WI38 (cell line): ENCODE data around the gene ANKRD28.

Experiments
- H3K4me3 ChIP-seq: 2 replicates; pipeline ENCODE4 v1.5.1; 2011; ENCODE audit warnings: low read depth, mild to moderate bottlenecking, control low read depth, low read length
- CTCF ChIP-seq: IDR thresholded peaks from 2 replicates; pipeline ENCODE4 v1.5.1; 2012; ENCODE audit warnings: low read depth, mild to moderate bottlenecking, control low read depth, low read length

The ANKRD28 gene

DNA sequence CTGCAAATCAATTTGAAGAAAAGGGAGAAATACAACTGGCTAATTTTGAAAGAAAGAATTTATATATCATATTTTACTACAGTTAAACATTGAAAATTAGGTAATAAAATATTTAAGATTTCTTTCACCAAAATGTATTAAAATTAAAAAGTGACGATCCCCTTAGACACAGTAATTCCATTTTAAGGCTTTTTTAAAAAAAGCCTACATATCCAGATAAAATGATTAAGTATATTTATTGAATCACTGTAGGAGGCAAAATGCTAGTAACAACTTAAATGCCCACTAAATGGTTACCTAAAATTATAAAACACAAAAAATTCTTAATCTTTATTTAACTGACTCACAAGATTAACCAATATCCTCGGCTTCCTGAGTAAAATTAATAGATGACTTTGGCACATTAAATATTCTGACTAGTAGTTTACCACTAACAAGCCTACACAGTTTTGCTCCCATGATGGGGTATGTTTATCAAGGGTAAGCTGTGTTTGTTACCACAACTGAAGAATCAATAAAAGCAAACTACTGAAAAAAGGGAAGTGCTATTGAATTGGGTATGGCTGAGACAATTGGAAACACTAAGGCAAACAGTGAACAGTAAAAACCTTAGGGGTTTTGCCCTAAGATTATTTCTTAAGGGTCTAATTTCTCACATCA is 28.4 kb downstream of the ANKRD28 start:
- no peak for TF ChIP-seq CTCF
- H3K4me3 ChIP-seq = no peak overlapping the region

- no peak for TF ChIP-seq CTCF
These were observed 29.1 kb downstream of the ANKRD28 start for GRCh38 chr3:15768421-15769255.

DNA sequence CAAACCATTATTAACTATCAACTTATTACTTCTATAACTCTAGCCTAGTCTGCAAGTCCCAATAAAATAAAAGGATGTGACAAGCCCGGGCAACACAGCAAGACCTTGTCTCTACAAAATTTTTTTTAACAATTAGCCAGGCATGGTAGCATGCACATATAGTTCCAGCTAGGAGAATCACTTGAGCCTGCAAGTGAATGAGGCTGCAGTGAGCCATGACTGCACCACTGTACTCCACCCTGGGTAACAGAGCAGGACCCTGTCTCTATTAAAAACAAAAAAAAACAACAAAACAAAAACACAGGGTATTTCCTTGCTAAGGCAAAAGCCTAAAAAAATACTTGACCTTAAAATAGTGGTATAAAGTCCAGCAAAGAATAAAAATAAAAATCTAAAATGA is 31.4 kb downstream of the ANKRD28 start:
- no peak overlapping the region for H3K4me3 ChIP-seq
- TF ChIP-seq CTCF = no peak

More at GRCh38 chr3:15768421-15769255, 29.1 kb downstream of the ANKRD28 start:
- no peak overlapping the region for H3K4me3 ChIP-seq

GRCh38 chr3:15758295-15758694 is 39.5 kb downstream of the ANKRD28 start:
- no peak overlapping the region for H3K4me3 ChIP-seq
- no peak for TF ChIP-seq CTCF

GRCh38 chr3:15757824-15758223 is 40.0 kb downstream of the ANKRD28 start:
- no peak for TF ChIP-seq CTCF
- H3K4me3 ChIP-seq = no peak overlapping the region

- no peak for TF ChIP-seq CTCF
- H3K4me3 ChIP-seq = no peak overlapping the region
These were observed 41.3 kb downstream of the ANKRD28 start for GRCh38 chr3:15756505-15756904.

DNA sequence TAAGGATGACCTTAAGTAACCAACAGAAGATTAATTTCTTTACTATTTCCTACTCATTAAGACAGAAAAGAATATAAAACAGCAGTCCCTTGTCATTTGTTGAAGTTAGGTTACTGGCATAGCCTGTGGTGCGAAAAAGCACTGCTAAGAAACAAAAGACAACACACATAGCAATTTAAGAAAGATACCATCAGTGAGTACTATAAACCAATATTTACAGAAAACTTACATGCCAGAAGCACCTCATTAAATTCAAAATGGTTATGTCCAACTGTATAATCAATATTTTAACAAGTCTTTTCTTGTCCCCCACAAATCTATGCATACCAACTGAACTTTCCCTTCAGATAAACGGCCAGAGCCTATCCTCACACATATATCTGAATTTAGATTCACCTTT is 42.0 kb downstream of the ANKRD28 start:
- TF ChIP-seq CTCF = no peak
- H3K4me3 ChIP-seq = no peak overlapping the region
